HK-2 (cell line): ENCODE measurements around the gene GPR25.
"Not testable (repeated sequence)": the region's sequence is repeated elsewhere in the genome, so short reads cannot be mapped to it uniquely, and the experiment has no call there.

Experiments
- DNase-seq: peaks from one replicate; pipeline ENCODE4 v3.0.0-alpha.2; 2018; ENCODE audit not compliant: unreplicated experiment

GPR25 gene

DNA sequence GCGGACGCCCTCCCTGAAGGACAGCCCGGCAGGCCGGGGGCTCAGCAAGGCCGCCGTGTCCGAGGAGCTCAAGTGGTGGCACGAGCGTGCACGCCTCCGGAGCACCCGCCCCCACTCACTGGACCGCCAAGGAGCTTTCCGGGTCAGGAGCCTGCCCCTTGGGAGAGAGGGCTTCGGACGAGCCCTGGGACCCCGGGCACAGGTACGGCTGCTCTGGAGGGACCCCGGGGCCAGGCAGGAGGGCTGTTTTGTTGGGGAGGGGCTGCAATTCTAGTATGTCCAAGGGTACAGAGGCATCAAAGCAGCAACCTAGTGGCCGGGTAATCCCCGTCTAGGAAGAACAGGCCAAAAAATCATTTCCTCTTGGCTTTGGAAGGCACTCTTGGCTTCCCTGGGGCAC lies 39.2 kb downstream of the GPR25 start:
- not testable (repeated sequence) for DNase-seq

- no peak for DNase-seq
Measured at GRCh38 chr1:200912737-200913407, 40.1 kb downstream of the GPR25 start.

GRCh38 chr1:200916152-200916551 lies 43.4 kb downstream of the GPR25 start:
- no peak for DNase-seq

DNA sequence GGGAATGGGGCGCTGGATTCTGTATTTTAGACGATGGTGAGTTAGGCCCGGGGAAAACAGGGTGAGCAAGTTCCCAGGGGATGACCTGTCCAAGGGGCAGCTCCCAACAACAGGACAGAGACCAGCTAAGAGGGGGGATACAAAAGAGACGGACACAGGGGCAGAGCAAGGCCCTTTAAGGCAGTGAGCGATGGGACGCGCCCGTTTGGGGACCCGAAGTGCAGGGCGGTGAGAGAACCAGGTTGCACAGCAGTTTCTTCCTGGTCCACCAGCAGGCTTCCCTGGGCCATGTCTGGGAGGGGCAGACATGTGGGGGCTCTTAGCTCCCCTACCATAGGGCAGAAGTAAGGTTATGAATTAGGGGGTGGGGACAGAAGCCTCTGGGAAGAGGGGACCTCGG lies 43.9 kb downstream of the GPR25 start:
- no peak for DNase-seq

- no peak for DNase-seq
Measured at GRCh38 chr1:200917291-200917817, 44.6 kb downstream of the GPR25 start.

DNA sequence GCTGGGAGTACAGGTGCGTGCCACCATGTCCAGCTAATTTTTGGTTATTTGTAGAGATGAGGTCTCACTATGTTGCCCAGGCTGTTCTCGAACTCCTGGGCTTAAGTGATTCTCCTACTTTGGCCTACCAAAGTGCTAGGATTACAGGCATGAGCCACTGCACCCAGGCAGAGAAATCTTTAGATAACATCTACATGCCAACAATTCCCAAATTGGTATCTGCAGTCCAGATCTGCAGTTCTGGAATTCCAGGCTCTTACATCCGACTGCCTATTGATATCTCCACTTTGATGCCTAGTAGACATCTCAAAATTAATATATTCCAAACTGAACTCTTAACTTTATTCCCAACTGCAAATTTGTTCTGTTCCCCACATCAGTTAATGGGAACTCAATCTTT lies 45.2 kb downstream of the GPR25 start:
- DNase-seq = no peak

- no peak for DNase-seq
Measured at GRCh38 chr1:200919386-200919785, 46.6 kb downstream of the GPR25 start.

DNA sequence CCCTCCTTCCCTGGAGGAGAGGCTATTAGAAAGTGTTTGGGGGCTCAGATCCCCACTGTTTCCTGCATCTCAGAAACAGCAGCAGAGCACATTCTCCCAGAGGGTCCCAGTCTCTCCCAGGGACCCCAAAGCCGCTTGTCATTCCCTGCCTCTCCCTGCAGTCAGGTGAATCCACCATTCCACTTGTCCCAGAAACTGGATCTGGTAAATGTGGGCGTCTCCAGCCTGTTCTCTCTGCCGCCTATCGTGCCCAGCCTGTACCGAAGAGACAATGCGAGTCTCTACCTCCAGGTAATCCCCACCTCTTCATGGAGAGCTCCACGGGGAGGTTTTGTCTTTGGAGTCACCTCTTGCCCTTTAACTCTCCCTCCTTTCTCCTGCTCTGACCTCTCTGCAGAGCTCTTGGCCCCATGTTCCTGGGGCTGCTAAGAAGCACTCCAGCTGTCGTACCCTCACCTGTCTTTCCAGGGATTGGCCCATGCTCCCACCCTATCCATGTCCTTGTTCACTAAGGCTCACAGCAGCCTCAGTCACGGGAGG lies 48.9 kb downstream of the GPR25 start:
- DNase-seq = no peak

DNA sequence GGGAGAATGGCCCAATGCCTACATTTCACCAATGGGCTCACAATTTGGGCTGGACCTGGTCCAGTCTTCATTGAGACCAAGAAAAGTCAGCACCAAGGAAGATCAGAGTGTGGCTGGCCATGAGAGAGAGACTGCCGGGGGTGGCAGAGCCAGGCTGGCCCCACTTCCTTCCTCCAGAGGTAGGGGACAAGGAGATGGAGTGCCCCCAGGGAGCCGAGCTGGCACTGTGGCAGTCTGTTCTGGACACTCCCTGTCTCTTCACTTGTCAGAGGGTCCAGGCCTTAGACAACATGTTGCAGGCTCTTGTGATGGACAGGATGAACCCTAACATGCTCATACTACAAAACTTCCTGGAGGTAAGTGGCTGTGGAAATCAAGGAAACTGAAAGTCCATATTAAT lies 49.6 kb downstream of the GPR25 start:
- no peak for DNase-seq

- DNase-seq = no peak
Measured at GRCh38 chr1:200923601-200924000, 50.8 kb downstream of the GPR25 start.
